ENCODE measurements around the gene TIPIN.
"Not testable (repeated sequence)": the region's sequence is repeated elsewhere in the genome, so short reads cannot be mapped to it uniquely, and the experiment has no call there.

TIPIN gene

DNA sequence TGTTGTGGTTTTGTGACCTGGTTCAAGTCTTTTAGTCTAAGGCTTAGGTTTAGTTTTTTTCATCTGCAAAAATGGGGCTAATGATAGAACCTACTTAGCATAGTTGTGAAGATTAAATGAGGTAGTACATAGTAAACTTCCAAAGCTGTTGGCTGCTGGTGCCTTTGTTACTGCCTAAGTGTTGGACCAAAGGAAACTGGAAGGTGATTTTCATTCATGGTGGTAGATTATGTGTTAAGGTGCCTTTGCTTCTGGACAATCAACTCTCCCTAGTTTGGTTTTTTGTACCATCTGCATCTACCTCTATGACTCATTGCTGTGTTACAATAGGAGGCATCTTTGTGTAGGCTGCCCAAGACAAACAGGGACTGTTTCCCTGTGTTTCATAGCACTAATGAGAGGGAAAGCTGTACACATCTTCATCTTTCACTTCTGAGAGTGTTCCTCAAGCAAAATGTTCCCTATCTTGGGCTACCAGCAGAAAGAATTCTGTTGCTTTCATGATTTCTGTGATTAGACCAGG is 33.4 kb upstream of the TIPIN start:
- H3K4me3 ChIP-seq (ENCODE audit: low read depth, low read length) = no peak overlapping the region
- TF ChIP-seq, protein P1, sequence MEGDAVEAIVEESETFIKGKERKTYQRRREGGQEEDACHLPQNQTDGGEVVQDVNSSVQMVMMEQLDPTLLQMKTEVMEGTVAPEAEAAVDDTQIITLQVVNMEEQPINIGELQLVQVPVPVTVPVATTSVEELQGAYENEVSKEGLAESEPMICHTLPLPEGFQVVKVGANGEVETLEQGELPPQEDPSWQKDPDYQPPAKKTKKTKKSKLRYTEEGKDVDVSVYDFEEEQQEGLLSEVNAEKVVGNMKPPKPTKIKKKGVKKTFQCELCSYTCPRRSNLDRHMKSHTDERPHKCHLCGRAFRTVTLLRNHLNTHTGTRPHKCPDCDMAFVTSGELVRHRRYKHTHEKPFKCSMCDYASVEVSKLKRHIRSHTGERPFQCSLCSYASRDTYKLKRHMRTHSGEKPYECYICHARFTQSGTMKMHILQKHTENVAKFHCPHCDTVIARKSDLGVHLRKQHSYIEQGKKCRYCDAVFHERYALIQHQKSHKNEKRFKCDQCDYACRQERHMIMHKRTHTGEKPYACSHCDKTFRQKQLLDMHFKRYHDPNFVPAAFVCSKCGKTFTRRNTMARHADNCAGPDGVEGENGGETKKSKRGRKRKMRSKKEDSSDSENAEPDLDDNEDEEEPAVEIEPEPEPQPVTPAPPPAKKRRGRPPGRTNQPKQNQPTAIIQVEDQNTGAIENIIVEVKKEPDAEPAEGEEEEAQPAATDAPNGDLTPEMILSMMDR (IDR thresholded peaks at IDR 0.05; ENCODE audit: low read depth, low read length) = no peak

DNA sequence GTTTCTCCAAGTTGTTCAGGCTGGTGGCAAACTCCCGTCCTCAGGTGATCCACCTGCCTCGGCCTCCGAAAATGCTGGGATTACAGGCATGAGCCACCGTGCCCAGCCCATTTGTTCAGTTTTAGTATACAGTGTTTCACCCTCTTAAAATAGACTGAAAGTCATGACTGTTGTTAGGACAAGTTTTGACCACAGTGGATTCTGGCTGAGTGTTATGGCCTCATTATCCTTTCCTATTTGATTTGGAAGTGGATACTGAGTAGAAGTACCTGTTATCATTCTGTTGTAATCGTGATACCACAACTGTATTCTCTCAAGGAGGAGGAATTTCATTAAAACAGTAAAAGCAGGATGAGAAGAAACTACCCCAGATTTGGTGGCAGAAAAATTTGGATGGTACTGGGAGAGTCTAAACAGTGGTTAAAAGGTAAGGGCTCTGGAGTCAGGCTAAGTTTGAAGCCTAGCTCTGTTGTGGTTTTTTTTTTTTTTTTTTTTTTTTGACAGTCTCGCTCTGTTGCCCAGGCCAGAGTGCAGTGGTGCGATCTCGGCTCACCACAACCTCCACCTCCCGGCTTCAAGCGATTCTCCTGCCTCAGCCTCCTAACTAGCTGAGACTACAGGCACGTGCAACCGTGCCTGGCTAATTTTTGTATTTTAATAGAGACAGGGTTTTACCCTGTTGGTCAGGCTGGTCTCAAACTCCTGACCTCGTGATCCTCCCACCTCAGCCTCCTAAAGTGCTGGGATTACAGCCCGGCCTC is 32.8 kb upstream of the TIPIN start:
- no peak overlapping the region for H3K4me3 ChIP-seq (ENCODE audit: low read depth, low read length)
- TF ChIP-seq, protein P1 (IDR thresholded peaks at IDR 0.05; ENCODE audit: low read depth, low read length) = no peak

DNA sequence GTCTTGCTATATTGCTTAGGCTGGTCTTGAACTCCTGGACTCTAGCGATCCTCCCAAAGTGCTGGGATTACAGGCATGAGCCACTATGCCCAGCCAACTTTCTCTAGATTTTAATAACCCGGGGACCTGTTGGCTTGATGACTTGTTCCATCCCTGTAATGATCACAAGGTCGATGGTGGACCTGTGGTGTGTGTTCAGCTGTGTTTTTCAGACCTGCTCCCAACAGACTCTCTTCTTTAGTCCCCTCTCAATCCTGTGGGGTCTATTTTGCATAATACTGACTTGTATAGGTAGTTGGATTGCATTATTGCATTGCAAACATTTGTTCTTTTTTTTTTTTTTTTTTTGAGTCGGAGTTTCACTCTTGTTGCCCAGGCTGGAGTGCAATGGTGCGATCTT is 32.1 kb upstream of the TIPIN start:
- TF ChIP-seq, protein P1 (IDR thresholded peaks at IDR 0.05; ENCODE audit: low read depth, low read length) = no peak
- peak overlapping the region; percentile 90 for H3K4me3 ChIP-seq (ENCODE audit: low read depth, low read length)

DNA sequence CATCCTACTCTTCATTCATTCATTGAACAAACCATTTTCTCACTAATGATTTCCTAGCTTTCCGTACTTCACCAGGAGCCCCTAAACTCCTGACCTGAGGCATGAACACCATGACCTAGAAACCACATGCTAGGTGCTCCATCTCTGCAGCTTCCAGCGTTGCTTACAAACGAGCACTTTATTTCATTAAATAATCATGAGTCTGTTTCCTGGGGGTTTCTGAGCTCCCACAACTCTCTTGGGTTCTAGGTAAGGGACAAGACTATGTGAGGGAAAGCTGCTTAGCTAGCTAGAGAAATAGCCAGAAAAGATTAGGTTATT is 31.5 kb upstream of the TIPIN start:
- peak overlapping the region; percentile 90 for H3K4me3 ChIP-seq (ENCODE audit: low read depth, low read length)
- TF ChIP-seq, protein P1 (IDR thresholded peaks at IDR 0.05; ENCODE audit: low read depth, low read length) = no peak

DNA sequence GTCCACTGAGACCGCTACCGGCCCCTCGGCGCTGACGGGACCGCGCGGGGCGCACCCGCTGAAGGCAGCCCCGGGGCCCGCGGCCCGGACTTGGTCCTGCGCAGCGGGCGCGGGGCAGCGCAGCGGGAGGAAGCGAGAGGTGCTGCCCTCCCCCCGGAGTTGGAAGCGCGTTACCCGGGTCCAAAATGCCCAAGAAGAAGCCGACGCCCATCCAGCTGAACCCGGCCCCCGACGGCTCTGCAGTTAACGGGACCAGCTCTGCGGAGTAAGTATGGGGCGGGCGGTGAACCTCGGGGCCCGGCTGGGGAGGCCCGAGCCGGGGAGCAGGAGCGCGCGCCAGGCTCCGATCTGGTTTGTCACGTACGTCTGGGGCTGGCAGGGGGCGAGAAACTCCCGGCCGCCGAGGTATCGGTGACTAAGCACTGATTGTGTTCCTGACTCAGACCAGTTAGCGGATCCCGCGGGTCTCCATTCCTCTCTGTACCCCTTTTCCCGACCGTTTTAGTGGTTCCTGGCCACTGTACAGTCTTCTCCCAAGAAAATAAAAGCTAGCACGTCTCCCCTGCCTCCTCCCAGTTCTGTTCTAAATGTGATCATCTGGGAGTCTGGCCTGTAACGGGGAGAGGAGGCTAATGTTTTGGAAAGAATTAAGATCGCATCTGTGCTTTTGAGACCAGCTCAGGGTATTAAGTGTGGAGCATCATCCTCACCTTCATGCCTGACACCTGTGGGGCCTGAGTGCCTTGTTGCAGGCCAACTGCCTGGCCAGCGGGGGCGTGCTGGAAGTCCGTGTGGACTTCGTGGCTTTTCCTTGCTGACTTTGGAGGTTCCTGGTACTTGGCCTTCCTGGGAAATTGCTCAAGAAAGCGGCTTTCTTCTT is 30.9 kb upstream of the TIPIN start:
- peak overlapping the region; percentile 90 for H3K4me3 ChIP-seq (ENCODE audit: low read depth, low read length)
- TF ChIP-seq, protein P1 (IDR thresholded peaks at IDR 0.05; ENCODE audit: low read depth, low read length) = peak; percentile 32; the same call in 1 of the 2 replicates

DNA sequence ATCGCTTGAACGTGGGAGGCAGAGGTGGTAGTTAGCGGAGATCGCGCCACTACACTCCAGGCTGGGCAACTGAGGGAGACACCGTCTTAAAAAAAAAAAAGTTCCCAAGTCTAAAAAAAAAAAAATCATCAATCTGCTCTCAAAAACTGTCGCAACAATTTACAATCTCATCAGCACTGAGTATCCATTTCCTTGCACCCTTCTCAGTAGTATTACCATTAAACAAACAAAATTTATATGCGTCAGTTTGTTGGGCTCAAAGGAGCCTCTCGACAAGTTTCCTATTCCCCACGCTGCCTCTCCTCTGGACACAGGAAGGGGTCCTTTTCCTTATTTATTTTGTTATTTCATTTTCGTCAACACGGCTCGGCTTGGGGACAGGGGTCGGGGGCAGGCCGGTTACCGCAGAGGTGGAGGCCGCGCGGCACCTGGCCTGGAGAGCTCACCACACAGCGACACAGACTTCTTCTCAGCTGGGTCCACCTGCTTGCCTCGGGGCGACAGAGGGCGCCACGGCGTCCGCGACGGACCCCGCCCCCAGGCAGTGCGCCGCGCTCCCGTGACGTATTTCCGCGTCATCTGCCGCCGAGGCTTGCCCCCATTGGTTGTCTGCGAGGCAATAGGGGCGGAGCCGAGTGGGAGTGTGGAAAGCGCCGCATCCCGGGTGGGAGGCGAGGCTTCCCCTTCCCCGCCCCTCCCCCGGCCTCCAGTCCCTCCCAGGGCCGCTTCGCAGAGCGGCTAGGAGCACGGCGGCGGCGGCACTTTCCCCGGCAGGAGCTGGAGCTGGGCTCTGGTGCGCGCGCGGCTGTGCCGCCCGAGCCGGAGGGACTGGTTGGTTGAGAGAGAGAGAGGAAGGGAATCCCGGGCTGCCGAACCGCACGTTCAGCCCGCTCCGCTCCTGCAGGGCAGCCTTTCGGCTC is 30.0 kb upstream of the TIPIN start, which contains the start of gene MAP2K1:
MAP2K1 (plus strand) TSS at position 709 of the 920 bp plus-strand sequence. CDS start 436 bp downstream, outside the sequence.
- TF ChIP-seq, protein P1 (IDR thresholded peaks at IDR 0.05; ENCODE audit: low read depth, low read length) = peak; percentile 51
- peak within 1 kb of the TSS; percentile 90 for H3K4me3 ChIP-seq (ENCODE audit: low read depth, low read length)

DNA sequence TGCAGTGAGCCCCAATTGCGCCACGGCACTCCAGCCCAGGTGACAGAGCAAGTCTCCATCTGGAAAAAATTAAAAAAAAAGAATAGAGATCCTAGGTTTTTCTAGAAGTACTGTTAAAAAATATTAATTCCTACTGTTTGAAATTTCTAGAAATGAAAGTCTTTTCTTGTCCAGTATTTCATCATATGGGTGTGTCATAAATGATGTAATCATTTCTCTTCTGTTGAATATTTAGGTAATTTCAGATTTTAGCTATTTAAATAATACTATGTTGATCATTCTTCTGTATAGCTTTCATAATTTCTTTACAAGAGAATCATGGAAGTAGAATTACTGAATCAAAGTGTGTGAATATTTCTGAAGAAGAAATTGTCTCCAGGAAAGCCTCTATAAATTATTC is 24.9 kb upstream of the TIPIN start:
- H3K4me3 ChIP-seq (ENCODE audit: low read depth, low read length) = not testable (repeated sequence)
